DND-41 (cell line): ENCODE results near the gene ZKSCAN2.
A peak's percentile ranks its signal among the peaks of the same experiment; 100 is the strongest.

Experiments used
- ATAC-seq: fragments of 200-7000 bp; cut with Tn5 transposase; 3 replicates; pipeline ENCODE4 v1.9.1; 2021; ENCODE audit warnings: low read depth; ENCODE audit not compliant: insufficient read depth
- DNase-seq: peaks from one replicate; pipeline ENCODE4 v3.0.0-alpha.2; 2020
- H2AFZ ChIP-seq: 2 replicates; pipeline ENCODE4 v1.6.0; 2012; ENCODE audit warnings: low read depth, low read length
- H3K27ac ChIP-seq: 2 replicates; pipeline ENCODE4 v1.5.1; 2012; ENCODE audit warnings: low read length, inconsistent platforms
- H3K27me3 ChIP-seq: fragments of 200-600 bp; sonication (generic); 2 replicates; pipeline ENCODE4 v1.6.0; 2012; ENCODE audit warnings: low read length, mild to moderate bottlenecking, inconsistent platforms; ENCODE audit not compliant: insufficient read depth, poor library complexity
- H3K36me3 ChIP-seq: 2 replicates; pipeline ENCODE4 v1.5.1; 2012; ENCODE audit warnings: low read length, inconsistent platforms; ENCODE audit not compliant: insufficient read depth
- H3K4me1 ChIP-seq: 2 replicates; pipeline ENCODE4 v1.5.1; 2012; ENCODE audit warnings: mild to moderate bottlenecking, low read length; ENCODE audit not compliant: insufficient read depth
- H3K4me2 ChIP-seq: 2 replicates; pipeline ENCODE4 v1.6.0; 2012; ENCODE audit warnings: mild to moderate bottlenecking, moderate library complexity, low read length, inconsistent platforms; ENCODE audit not compliant: insufficient read depth
- H3K4me3 ChIP-seq, 2 experiments: fragments of 200-600 bp in 1 of 2; shearing (Covaris generic) in 1 of 2; 2 replicates each; pipeline ENCODE4 v1.5.1; 2012 to 2016; ENCODE audit warnings: inconsistent platforms in 2 of 2, low read length in 2 of 2, mild to moderate bottlenecking in 2 of 2, low read depth in 1 of 2, moderate library complexity in 1 of 2
- H3K79me2 ChIP-seq: 2 replicates; pipeline ENCODE4 v1.6.0; 2012; ENCODE audit warnings: low read length, inconsistent platforms; ENCODE audit not compliant: insufficient read depth
- H3K9ac ChIP-seq: 2 replicates; pipeline ENCODE4 v1.6.0; 2012; ENCODE audit warnings: low read depth, mild to moderate bottlenecking, inconsistent platforms, low read length, moderate library complexity
- H3K9me3 ChIP-seq: 2 replicates; pipeline ENCODE4 v1.5.1; 2012; ENCODE audit warnings: low read length, moderate library complexity, mild to moderate bottlenecking, inconsistent platforms; ENCODE audit not compliant: insufficient read depth, severe bottlenecking
- H4K20me1 ChIP-seq: 2 replicates; pipeline ENCODE4 v1.6.0; 2012; ENCODE audit warnings: low read length; ENCODE audit not compliant: insufficient read depth
- CTCF ChIP-seq: IDR thresholded peaks from 2 replicates; pipeline ENCODE4 v1.5.1; 2012; ENCODE audit warnings: borderline replicate concordance, low read length, moderate library complexity, mild to moderate bottlenecking; ENCODE audit not compliant: poor library complexity, severe bottlenecking; ENCODE audit errors: extremely low read depth
- EZH2 ChIP-seq: IDR thresholded peaks from 3 replicates; pipeline ENCODE4 v1.6.1; 2012; ENCODE audit warnings: borderline replicate concordance, low read depth, mild to moderate bottlenecking, moderate library complexity, low read length, inconsistent platforms; ENCODE audit not compliant: severe bottlenecking

Gene ZKSCAN2

GRCh38 chr16:25257470-25257955, at the start of gene ZKSCAN2:
Gene ZKSCAN2, minus strand, starts transcription at chr16:25257845. Its CDS starts 718 bp downstream, at chr16:25257127.
- peaks cover 47% of the 10 kb centered on the region for H3K36me3 ChIP-seq
- peak; percentile 81 for DNase-seq
- peak within 1 kb of the TSS; percentile 88 for H3K27ac ChIP-seq
- peak within 1 kb of the TSS; percentile 89 for H2AFZ ChIP-seq
- peak; percentile 75 for ATAC-seq
- H3K9me3 ChIP-seq = no peaks in the 10 kb centered on the region
- no peak for TF ChIP-seq EZH2
- TF ChIP-seq CTCF = no peak
- peak within 1 kb of the TSS; percentile 45 to 69 for H3K4me3 ChIP-seq
- H3K79me2 ChIP-seq = peaks cover 76% of the 10 kb centered on the region
- peaks cover 30% of the 10 kb centered on the region; the same call in 1 of the 2 replicates for H4K20me1 ChIP-seq
- no peaks in the 10 kb centered on the region for H3K27me3 ChIP-seq
- peaks cover 53% of the 10 kb centered on the region for H3K4me1 ChIP-seq
- peak within 1 kb of the TSS; percentile 72 for H3K4me2 ChIP-seq
- H3K9ac ChIP-seq = peak within 1 kb of the TSS; percentile 89

DNA sequence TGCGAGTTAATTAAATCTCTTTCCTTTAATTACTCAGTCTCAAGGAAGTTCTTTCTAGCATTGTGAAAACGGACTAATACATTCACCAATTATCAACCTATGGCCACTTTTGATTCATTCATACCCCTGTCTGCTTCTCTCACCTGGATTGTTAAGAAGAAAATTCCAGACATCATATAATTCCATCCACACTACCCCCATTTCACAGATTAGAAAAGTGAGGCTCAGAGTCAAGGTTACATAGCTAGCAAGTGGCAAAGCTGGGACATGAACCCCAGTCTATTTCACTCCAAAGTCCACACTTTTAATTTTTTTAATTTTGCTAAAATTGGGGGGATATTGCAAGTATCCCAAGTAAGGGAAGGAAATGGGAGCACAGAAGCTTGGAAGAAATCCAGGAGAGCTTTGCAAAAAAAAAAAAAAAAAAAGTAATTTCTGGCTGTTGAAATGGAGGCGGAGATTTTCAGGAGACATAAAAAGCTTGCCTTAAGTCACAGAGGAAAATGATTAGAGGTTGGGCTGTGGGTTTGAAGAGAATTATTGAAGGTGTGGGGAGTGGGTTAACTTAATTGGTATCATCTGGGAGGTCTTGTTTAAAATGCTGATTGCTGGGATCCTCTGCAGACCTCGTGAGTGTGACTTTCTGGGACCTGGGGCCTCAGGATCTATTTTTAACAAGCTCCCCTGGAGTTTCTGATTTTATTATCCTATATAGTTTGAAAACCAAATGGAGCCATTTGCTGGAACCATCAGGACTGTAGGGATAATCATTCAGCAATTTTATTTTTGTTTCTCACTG, 42.3 kb upstream of the ZKSCAN2 start:
- Histone ChIP-seq H3K4me2 (no peak overlapping the region), H3K27ac (no peak overlapping the region), H3K27me3 (no peaks in the 10 kb centered on the region), H4K20me1 (no peaks in the 10 kb centered on the region), H3K36me3 (no peaks in the 10 kb centered on the region), H2AFZ (no peak overlapping the region), H3K4me1 (peaks cover 23% of the 10 kb centered on the region), H3K79me2 (no peaks in the 10 kb centered on the region), H3K9ac (no peak overlapping the region), H3K9me3 (no peaks in the 10 kb centered on the region), H3K4me3 (no peak overlapping the region)
- DNase-seq (no peak), ATAC-seq (no peak)
- TF ChIP-seq EZH2 = no peak
- TF ChIP-seq CTCF = no peak

- no peak overlapping the region for H3K4me2 ChIP-seq
- ATAC-seq (peak; percentile 60; the same call in 2 of the 3 replicates), DNase-seq (peak; percentile 29)
- no peak overlapping the region for H2AFZ ChIP-seq
- H3K4me3 ChIP-seq = no peak overlapping the region
- no peak for TF ChIP-seq EZH2
- no peak for TF ChIP-seq CTCF
- peaks cover 23% of the 10 kb centered on the region for H3K4me1 ChIP-seq
- H3K79me2 ChIP-seq = no peaks in the 10 kb centered on the region
- no peaks in the 10 kb centered on the region for H3K27me3 ChIP-seq
- no peaks in the 10 kb centered on the region for H3K9me3 ChIP-seq
- H4K20me1 ChIP-seq = no peaks in the 10 kb centered on the region
- no peak overlapping the region for H3K9ac ChIP-seq
- peak overlapping the region; percentile 84 for H3K27ac ChIP-seq
- H3K36me3 ChIP-seq = no peaks in the 10 kb centered on the region
Observed at GRCh38 chr16:25298165-25298872, 40.7 kb upstream of the ZKSCAN2 start.
